ENCODE measurements around the gene UCN.
"Not testable (repeated sequence)": the region's sequence is repeated elsewhere in the genome, so short reads cannot be mapped to it uniquely, and the experiment has no call there.

The UCN gene, protein sequence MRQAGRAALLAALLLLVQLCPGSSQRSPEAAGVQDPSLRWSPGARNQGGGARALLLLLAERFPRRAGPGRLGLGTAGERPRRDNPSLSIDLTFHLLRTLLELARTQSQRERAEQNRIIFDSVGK

DNA sequence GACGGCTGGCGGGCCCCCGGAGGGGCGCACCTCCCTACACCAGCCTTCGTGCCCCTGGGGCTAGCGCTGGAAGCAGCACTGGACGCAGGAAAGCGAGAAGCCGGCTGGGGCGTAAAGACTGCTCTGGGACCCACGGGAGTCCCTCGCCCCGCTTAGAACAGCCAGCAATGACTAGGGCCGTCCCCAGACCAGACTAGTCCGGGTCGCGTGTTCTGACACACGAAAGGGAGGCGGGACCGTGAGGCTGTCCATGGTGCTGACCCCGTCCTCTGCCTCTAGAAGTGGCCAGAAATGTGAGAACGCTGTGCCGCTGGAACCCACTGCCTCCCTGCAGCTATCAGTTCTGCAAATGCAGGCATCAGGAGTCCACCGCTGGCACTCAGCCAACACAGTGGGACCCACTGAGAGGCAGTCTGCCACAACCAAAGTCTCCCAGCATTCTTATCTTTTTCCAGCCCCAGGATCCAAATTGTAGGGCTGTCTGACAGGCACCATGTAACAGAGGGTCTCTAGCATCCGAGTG lies at the start of gene UCN:
TSS of gene UCN (minus strand) at position 87 of the 523 bp plus-strand sequence. CDS start 550 bp downstream, outside the sequence.
- Histone ChIP-seq H3K36me3 (ENCODE audit: control insufficient read depth in 5 of 5, insufficient read depth in 5 of 5, low read length in 5 of 5) (peaks cover 0 to 34% (median 19%) of the 10 kb centered on the region in 5 donors), H3K9me3 (ENCODE audit: control insufficient read depth in 5 of 5, low read length in 5 of 5) (no peaks in the 10 kb centered on the region), H3K4me1 (ENCODE audit: control insufficient read depth in 5 of 5, insufficient read depth in 5 of 5, low read length in 5 of 5) (peaks cover 4 to 26% (median 19%) of the 10 kb centered on the region in 5 donors), H3K27me3 (ENCODE audit: control insufficient read depth in 5 of 5, insufficient read depth in 4 of 5, low read length in 5 of 5) (peaks cover 27 to 40% (median 35%) of the 10 kb centered on the region in 5 donors), H3K4me3 (ENCODE audit: low read depth in 1 of 5, low read length in 5 of 5) (peak within 1 kb of the TSS in 1 of 5 donors; percentile 16), H3K27ac (ENCODE audit: low read depth, low read length) (no peak within 1 kb of the TSS), H3K9ac (ENCODE audit: low read length in 5 of 5) (no peak within 1 kb of the TSS)

DNA sequence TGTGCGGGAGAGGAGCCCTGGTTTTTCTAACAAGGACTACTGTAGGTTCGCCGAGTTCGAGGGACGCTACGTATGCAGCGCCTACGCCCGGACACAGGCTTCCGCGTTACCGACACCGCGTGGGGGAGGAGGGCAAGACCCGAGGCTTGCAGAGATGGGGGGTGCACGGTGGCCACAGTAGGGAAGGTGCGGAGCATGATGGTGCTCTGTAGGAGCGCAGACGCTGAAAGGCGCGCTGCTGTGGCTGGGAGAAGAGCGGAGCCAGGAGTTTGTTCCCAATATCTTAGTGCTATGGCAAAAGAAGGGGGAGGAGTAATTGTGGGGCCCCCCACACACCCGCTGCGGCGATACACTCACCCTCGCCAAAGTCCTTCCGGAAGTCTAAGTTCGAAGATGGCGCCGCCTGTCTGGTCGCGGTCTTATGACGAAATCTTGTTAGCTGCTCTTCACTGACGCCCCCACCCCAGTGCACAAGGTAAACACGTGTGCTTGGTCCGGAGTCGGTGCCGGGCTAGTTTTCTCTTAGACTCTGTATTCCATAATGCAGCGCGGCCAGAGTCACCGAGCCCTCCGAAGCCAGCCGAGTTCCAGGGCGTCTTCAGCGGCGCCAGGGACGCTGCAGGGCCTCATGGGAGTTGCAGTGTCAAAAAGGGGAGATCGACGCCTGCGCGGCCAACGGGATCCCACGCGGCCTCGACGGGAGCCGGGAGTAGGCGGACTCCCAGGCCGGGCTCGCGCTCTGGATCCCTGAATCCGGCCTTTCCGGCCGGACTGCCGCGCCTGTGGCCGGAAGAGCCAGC lies 48.3 kb upstream of the UCN start, which contains the start of gene GTF3C2:
TSS of gene GTF3C2 (minus strand) at position 383 of the 800 bp plus-strand sequence. CDS start 13,210 bp downstream, outside the sequence.
- no peaks in the 10 kb centered on the region for H3K27me3 ChIP-seq (ENCODE audit: control insufficient read depth in 5 of 5, insufficient read depth in 4 of 5, low read length in 5 of 5)
- no peaks in the 10 kb centered on the region for H3K9me3 ChIP-seq (ENCODE audit: control insufficient read depth in 5 of 5, low read length in 5 of 5)
- peak within 1 kb of the TSS; percentile 96 to 99 (median 98) for H3K4me3 ChIP-seq (ENCODE audit: low read depth in 1 of 5, low read length in 5 of 5)
- H3K36me3 ChIP-seq (ENCODE audit: control insufficient read depth in 5 of 5, insufficient read depth in 5 of 5, low read length in 5 of 5), result no peaks in the 10 kb centered on the region
- peak within 1 kb of the TSS; percentile 76 to 97 (median 93) for H3K9ac ChIP-seq (ENCODE audit: low read length in 5 of 5)
- peak within 1 kb of the TSS; percentile 92 for H3K27ac ChIP-seq (ENCODE audit: low read depth, low read length)
- H3K4me1 ChIP-seq (ENCODE audit: control insufficient read depth in 5 of 5, insufficient read depth in 5 of 5, low read length in 5 of 5), result peaks cover 7 to 39% (median 30%) of the 10 kb centered on the region in 5 donors

DNA sequence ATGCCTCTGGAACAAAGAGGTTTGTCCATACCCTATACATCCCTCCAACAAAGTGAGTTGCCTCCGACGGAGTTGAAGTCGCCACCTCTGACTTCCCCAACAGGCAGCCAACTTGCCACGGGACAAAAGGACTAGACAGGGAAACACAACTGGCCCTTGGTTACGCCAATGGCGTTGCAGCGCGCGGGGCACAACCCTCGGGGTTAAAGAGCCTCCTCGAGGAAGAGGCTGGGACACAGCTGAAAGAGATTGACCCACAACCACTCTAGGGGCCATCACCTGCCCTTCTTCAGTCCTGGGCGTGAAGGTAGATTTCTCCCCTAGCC lies 47.8 kb upstream of the UCN start:
- H3K9me3 ChIP-seq (ENCODE audit: control insufficient read depth in 5 of 5, low read length in 5 of 5), result no peaks in the 10 kb centered on the region
- H3K4me1 ChIP-seq (ENCODE audit: control insufficient read depth in 5 of 5, insufficient read depth in 5 of 5, low read length in 5 of 5), result peaks cover 7 to 39% (median 30%) of the 10 kb centered on the region in 5 donors
- peak overlapping the region; percentile 76 to 97 (median 93) for H3K9ac ChIP-seq (ENCODE audit: low read length in 5 of 5)
- no peaks in the 10 kb centered on the region for H3K36me3 ChIP-seq (ENCODE audit: control insufficient read depth in 5 of 5, insufficient read depth in 5 of 5, low read length in 5 of 5)
- H3K4me3 ChIP-seq (ENCODE audit: low read depth in 1 of 5, low read length in 5 of 5), result peak overlapping the region; percentile 96 to 99 (median 98)
- H3K27me3 ChIP-seq (ENCODE audit: control insufficient read depth in 5 of 5, insufficient read depth in 4 of 5, low read length in 5 of 5), result no peaks in the 10 kb centered on the region
- peak overlapping the region; percentile 92 for H3K27ac ChIP-seq (ENCODE audit: low read depth, low read length)

DNA sequence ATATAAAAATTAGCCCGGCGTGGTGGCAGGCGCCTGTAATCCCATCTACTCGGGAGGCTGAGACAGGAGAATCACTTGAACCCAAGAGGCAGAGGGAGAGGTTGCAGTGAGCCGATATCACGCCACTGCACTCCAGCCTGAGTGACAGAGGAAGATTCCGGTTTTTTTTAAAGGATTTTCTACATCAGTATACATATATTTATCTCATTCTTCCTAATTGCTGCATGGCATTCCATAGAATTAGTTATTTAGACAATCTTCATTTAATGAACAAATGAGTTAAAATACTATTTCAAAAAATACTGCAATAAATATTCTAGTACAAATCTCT lies 46.3 kb upstream of the UCN start:
- no peaks in the 10 kb centered on the region for H3K27me3 ChIP-seq (ENCODE audit: control insufficient read depth in 5 of 5, insufficient read depth in 4 of 5, low read length in 5 of 5)
- no peak overlapping the region for H3K27ac ChIP-seq (ENCODE audit: low read depth, low read length)
- no peak overlapping the region for H3K4me3 ChIP-seq (ENCODE audit: low read depth in 1 of 5, low read length in 5 of 5)
- H3K9me3 ChIP-seq (ENCODE audit: control insufficient read depth in 5 of 5, low read length in 5 of 5), result no peaks in the 10 kb centered on the region
- H3K4me1 ChIP-seq (ENCODE audit: control insufficient read depth in 5 of 5, insufficient read depth in 5 of 5, low read length in 5 of 5), result peaks cover 7 to 39% (median 30%) of the 10 kb centered on the region in 5 donors
- peaks cover 0 to 5% (median 0%) of the 10 kb centered on the region in 5 donors for H3K36me3 ChIP-seq (ENCODE audit: control insufficient read depth in 5 of 5, insufficient read depth in 5 of 5, low read length in 5 of 5)
- H3K9ac ChIP-seq (ENCODE audit: low read length in 5 of 5), result no peak overlapping the region

DNA sequence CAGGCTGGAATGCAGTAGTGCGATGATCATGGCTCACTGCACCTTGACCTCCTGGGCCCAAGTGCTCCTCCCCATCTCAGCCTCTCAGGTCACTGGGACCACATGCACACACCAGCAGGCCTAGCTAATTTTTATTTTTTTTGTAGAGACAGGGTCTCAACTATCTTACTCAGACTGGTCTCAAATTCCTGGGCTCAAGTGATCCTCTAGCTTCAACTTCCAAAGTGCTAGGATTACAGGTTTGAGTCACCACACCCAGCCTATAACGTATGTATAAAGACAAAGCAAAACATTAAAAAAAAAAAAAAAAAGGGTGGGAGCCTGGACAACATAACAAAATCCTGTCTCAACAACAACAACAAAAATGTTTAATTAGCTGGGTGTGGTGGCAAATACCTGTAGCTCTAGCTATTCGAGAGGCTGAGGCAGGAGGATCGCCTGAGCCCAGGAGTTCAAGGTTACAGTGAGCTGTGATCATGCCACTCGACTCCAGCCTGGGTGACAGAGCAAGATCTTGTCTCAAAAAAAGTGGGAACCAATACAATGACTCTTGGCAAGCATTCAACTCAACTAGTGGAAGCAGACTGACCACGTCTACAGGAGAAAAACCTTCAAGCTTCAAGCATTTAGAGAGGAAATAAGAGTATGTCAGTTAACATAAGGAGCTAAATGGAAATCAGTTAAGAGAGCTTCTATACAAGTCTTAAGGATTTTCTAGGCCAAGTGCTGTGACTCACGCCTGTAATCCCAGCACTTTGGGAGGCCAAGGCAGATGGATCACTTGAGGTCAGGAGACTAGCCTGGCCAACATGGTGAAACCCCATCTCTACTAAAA lies 45.7 kb upstream of the UCN start:
- H3K36me3 ChIP-seq (ENCODE audit: control insufficient read depth in 5 of 5, insufficient read depth in 5 of 5, low read length in 5 of 5), result peaks cover 0 to 5% (median 0%) of the 10 kb centered on the region in 5 donors
- peaks cover 7 to 39% (median 30%) of the 10 kb centered on the region in 5 donors for H3K4me1 ChIP-seq (ENCODE audit: control insufficient read depth in 5 of 5, insufficient read depth in 5 of 5, low read length in 5 of 5)
- H3K4me3 ChIP-seq (ENCODE audit: low read depth in 1 of 5, low read length in 5 of 5), result no peak overlapping the region
- H3K27ac ChIP-seq (ENCODE audit: low read depth, low read length), result no peak overlapping the region
- no peaks in the 10 kb centered on the region for H3K27me3 ChIP-seq (ENCODE audit: control insufficient read depth in 5 of 5, insufficient read depth in 4 of 5, low read length in 5 of 5)
- no peak overlapping the region for H3K9ac ChIP-seq (ENCODE audit: low read length in 5 of 5)
- no peaks in the 10 kb centered on the region for H3K9me3 ChIP-seq (ENCODE audit: control insufficient read depth in 5 of 5, low read length in 5 of 5)

DNA sequence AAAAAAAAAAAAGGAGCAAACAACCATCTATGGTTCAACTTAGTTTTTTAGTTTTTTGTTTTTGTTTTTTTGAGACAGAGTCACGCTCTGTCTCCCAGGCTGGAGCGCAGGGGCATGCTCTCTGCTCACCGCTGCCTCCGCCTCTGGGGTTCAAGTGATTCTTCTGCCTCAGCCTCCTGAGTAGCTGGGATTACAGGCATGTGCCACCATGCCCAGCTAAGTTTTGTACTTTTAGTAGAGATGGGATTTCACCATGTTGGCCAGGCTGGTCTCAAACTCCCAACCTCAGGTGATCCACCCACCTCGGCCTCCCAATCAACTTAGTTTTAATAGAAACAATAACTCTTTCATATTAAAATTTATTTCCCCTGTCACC lies 45.1 kb upstream of the UCN start:
- H3K27ac ChIP-seq (ENCODE audit: low read depth, low read length); H3K4me3 ChIP-seq (ENCODE audit: low read depth in 1 of 5, low read length in 5 of 5); H3K36me3 ChIP-seq (ENCODE audit: control insufficient read depth in 5 of 5, insufficient read depth in 5 of 5, low read length in 5 of 5); H3K9me3 ChIP-seq (ENCODE audit: control insufficient read depth in 5 of 5, low read length in 5 of 5); H3K27me3 ChIP-seq (ENCODE audit: control insufficient read depth in 5 of 5, insufficient read depth in 4 of 5, low read length in 5 of 5); H3K9ac ChIP-seq (ENCODE audit: low read length in 5 of 5): not testable (repeated sequence)
- peaks cover 7 to 39% (median 28%) of the 10 kb centered on the region in 5 donors for H3K4me1 ChIP-seq (ENCODE audit: control insufficient read depth in 5 of 5, insufficient read depth in 5 of 5, low read length in 5 of 5)

DNA sequence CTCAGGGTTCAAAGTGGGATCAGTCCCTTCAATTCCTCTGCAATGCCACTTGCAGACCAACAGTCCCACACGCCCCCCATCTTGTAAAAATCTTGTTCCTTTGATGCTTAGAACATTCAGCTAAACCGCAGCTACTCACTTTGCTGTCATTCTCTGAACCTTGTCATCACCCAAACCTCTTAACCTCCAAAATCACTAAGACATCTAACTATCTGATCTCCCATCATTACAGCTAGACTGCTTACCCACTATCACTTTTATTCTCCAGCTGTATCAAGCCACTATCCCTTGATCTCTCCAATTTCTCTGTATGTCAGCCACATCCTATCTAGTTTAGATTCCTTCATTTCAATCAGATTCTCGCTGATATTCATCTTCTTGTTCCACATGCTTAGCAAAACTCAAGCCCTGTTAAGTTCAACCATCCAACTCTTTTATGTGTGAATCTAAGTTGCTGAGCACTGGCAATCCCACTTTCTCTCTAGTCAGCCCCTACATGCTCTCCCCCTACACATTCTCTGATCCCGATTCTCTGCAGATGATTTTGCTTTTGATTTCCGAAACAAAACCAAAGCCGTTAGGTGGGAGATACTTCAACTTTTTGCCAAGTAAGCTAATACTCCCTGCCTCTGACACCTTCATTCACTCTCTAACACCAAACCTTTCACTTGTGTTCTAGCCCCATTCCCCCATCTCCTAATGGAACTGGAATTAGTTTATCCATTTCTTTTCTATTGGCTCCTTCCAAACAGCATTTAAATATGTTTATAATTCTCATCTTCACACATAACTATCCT lies 43.8 kb upstream of the UCN start:
- Histone ChIP-seq H3K9me3 (ENCODE audit: control insufficient read depth in 5 of 5, low read length in 5 of 5) (no peaks in the 10 kb centered on the region), H3K4me1 (ENCODE audit: control insufficient read depth in 5 of 5, insufficient read depth in 5 of 5, low read length in 5 of 5) (peaks cover 6 to 33% (median 14%) of the 10 kb centered on the region in 5 donors), H3K27ac (ENCODE audit: low read depth, low read length) (no peak overlapping the region), H3K9ac (ENCODE audit: low read length in 5 of 5) (no peak overlapping the region), H3K36me3 (ENCODE audit: control insufficient read depth in 5 of 5, insufficient read depth in 5 of 5, low read length in 5 of 5) (peaks cover 0 to 5% (median 0%) of the 10 kb centered on the region in 5 donors), H3K27me3 (ENCODE audit: control insufficient read depth in 5 of 5, insufficient read depth in 4 of 5, low read length in 5 of 5) (no peaks in the 10 kb centered on the region), H3K4me3 (ENCODE audit: low read depth in 1 of 5, low read length in 5 of 5) (no peak overlapping the region)

DNA sequence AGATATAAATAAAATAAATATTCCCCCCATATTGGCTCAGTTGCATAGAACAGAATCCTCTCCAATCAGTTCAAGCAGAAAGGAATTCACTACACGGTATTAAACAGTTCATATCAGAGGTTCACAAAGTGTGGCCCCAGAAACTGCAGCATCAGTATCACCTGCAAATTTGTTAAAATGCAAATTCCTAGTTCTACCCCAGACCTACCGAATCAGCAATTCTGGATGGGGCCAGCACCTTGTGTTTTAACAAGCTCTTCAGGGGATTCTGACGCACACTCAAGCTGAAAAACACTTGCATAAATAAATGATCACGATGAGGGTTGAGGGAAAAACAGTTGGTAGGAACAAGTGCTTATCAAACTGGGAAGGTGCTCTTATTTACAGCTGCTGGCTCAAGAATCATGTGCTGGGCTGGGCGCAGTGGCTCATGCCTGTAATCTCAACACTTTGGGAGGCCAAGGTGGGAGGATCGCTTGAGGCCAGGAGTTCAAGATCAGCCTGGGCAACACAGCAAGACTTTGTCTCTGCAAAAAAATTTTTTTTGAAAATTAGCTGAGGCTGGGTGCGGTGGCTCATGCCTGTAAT lies 42.0 kb upstream of the UCN start:
- H3K36me3 ChIP-seq (ENCODE audit: control insufficient read depth in 5 of 5, insufficient read depth in 5 of 5, low read length in 5 of 5), result peaks cover 0 to 5% (median 0%) of the 10 kb centered on the region in 5 donors
- H3K9ac ChIP-seq (ENCODE audit: low read length in 5 of 5), result no peak overlapping the region
- H3K4me3 ChIP-seq (ENCODE audit: low read depth in 1 of 5, low read length in 5 of 5), result no peak overlapping the region
- no peak overlapping the region for H3K27ac ChIP-seq (ENCODE audit: low read depth, low read length)
- H3K27me3 ChIP-seq (ENCODE audit: control insufficient read depth in 5 of 5, insufficient read depth in 4 of 5, low read length in 5 of 5), result no peaks in the 10 kb centered on the region
- H3K9me3 ChIP-seq (ENCODE audit: control insufficient read depth in 5 of 5, low read length in 5 of 5), result no peaks in the 10 kb centered on the region
- peaks cover under 1 to 20% (median 2%) of the 10 kb centered on the region in 5 donors for H3K4me1 ChIP-seq (ENCODE audit: control insufficient read depth in 5 of 5, insufficient read depth in 5 of 5, low read length in 5 of 5)

DNA sequence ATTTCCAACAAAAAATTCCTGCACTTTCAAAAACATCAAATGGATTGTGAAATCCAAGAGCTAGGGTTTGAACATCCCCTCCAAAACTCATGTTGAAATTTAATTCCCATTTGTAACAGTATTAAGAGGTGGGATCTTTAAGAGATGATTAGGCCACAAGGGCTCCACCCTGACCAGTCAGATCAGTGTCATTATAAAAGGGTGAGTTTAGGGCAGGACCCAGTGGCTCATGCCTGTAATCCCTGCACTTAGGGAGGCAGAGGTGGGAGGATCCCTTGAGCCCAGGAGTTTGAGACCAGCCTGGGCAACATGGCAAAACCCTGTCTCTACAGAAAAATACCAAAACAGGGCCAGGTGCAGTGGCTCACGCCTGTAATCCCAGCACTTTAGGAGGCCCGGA lies 39.4 kb upstream of the UCN start:
- no peak overlapping the region for H3K9ac ChIP-seq (ENCODE audit: low read length in 5 of 5)
- peaks cover 0 to 13% (median 6%) of the 10 kb centered on the region in 5 donors for H3K36me3 ChIP-seq (ENCODE audit: control insufficient read depth in 5 of 5, insufficient read depth in 5 of 5, low read length in 5 of 5)
- no peaks in the 10 kb centered on the region for H3K27me3 ChIP-seq (ENCODE audit: control insufficient read depth in 5 of 5, insufficient read depth in 4 of 5, low read length in 5 of 5)
- H3K9me3 ChIP-seq (ENCODE audit: control insufficient read depth in 5 of 5, low read length in 5 of 5), result no peaks in the 10 kb centered on the region
- no peak overlapping the region for H3K4me3 ChIP-seq (ENCODE audit: low read depth in 1 of 5, low read length in 5 of 5)
- peaks cover 0 to 4% (median 0%) of the 10 kb centered on the region in 5 donors for H3K4me1 ChIP-seq (ENCODE audit: control insufficient read depth in 5 of 5, insufficient read depth in 5 of 5, low read length in 5 of 5)
- H3K27ac ChIP-seq (ENCODE audit: low read depth, low read length), result no peak overlapping the region

Data from subcutaneous abdominal adipose tissue (tissue), 5 donors.